Measurements from ENCODE around the gene GPR151. TPM values are rescaled to one million over a fixed set of nuclear protein-coding genes. Genes with fewer than 3 reads are reported as not detected.
"Not testable (repeated sequence)": the region's sequence is repeated elsewhere in the genome, so short reads cannot be mapped to it uniquely, and the experiment has no call there.

The GPR151 gene
- total and polyA plus RNA-seq, 2 of the 4 experiments (the other 2 are of a cell fraction) = not detected

DNA sequence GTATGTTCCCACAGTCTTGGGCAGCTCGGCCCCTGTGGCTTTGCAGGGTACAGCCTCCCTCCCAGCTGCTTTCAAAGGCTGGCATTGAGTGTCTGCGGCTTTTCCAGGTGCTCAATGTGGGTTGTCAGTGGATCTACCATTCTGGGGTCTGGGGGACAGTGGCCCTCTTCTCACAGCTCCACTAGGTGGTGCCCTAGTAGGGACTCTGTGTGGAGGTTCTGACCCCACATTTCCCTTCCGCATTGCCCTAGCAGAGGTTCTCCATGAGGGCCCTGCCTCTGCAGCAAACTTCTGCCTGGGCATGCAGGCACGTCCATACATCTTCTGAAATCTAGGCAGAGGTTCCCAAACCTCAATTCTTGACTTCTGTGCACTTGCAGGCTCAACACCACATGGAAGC is 40.9 kb upstream of the GPR151 start:
- H3K27ac ChIP-seq (ENCODE audit: insufficient read depth, low read length); H3K9ac ChIP-seq (ENCODE audit: low read depth, low read length); intact Hi-C loops (cut with micrococcal nuclease); H2BK20ac ChIP-seq (ENCODE audit: low read depth, low read length); CTCF ChIA-PET; H4K5ac ChIP-seq (ENCODE audit: low read depth, low read length); H3K56ac ChIP-seq (ENCODE audit: extremely low read depth, insufficient read depth, low read length); H4K20me1 ChIP-seq (ENCODE audit: insufficient read depth, low read length); H3K23ac ChIP-seq (ENCODE audit: low read depth, low read length); H2AK5ac ChIP-seq (ENCODE audit: low read depth, low read length); H3K27me3 ChIP-seq (ENCODE audit: control insufficient read depth, insufficient read depth, low read length); DNase-seq; H3K4me2 ChIP-seq (ENCODE audit: low read depth, low read length); H3K9me1 ChIP-seq (ENCODE audit: insufficient read depth, low read length); H3K4ac ChIP-seq (ENCODE audit: low read depth, low read length); H4K91ac ChIP-seq (ENCODE audit: insufficient read depth, low read depth, low read length); H3K36me3 ChIP-seq (ENCODE audit: control insufficient read depth, insufficient read depth, low read length); BruUV-seq (replicated peaks); in situ Hi-C loops (cut with MboI; ENCODE audit: low sequenced_read_pairs); H2AFZ ChIP-seq (replicated peaks; ENCODE audit: low read length, poor library complexity); H2BK5ac ChIP-seq (ENCODE audit: low read depth, low read length, poor library complexity, severe bottlenecking); H4K8ac ChIP-seq (ENCODE audit: low read depth in 2 of 2, low read length in 2 of 2); dilution Hi-C loops (cut with HindIII; ENCODE audit: low sequenced_read_pairs, unreplicated experiment); H2BK120ac ChIP-seq (ENCODE audit: low read depth, low read length); H3K18ac ChIP-seq (ENCODE audit: low read depth, low read length); H3K14ac ChIP-seq (replicated peaks; ENCODE audit: low read depth, low read length); H3K4me3 ChIP-seq (ENCODE audit: insufficient read depth, low read depth, low read length); H3K4me1 ChIP-seq (ENCODE audit: control insufficient read depth, insufficient read depth, low read length); ATAC-seq (ENCODE audit: low read depth); POLR2A ChIA-PET (ENCODE audit: unreplicated experiment); H2AK9ac ChIP-seq (replicated peaks; ENCODE audit: low read depth, low read length, poor library complexity); H3K9me3 ChIP-seq (ENCODE audit: control insufficient read depth, insufficient read depth, low read length); H3K79me1 ChIP-seq (ENCODE audit: low read depth in 1 of 2, low read length in 2 of 2); H2BK15ac ChIP-seq (ENCODE audit: low read depth, low read length): not testable (repeated sequence)
- 0% methylated on average over 1 of the region's 4 CpGs; no CpG with 5 or more reads in 1 of the 2 experiments for WGBS, 2 experiments (ENCODE audit: extremely low coverage in 2 of 2, insufficient read length in 1 of 2)
